ENCODE measurements around the gene PDE4D. TPM values are rescaled to one million over a fixed set of nuclear protein-coding genes. Genes with fewer than 3 reads are reported as not detected.
"Not testable (repeated sequence)": the region's sequence is repeated elsewhere in the genome, so short reads cannot be mapped to it uniquely, and the experiment has no call there.

The PDE4D gene
- total RNA-seq, 1 donor from 2014 or later, result 81.0 TPM

GRCh38 chr5:59588922-59589321, 304.6 kb downstream of the PDE4D start:
- intact Hi-C loops (cut with micrococcal nuclease), result no loop called here

GRCh38 chr5:59587489-59588337, 305.8 kb downstream of the PDE4D start:
- intact Hi-C loops (cut with micrococcal nuclease), result no loop called here

GRCh38 chr5:59586841-59587240, 306.7 kb downstream of the PDE4D start:
- intact Hi-C loops (cut with micrococcal nuclease), result no loop called here

- intact Hi-C loops (cut with micrococcal nuclease), result loop anchor here (5.0 kb wide), 1 partner anchor 32 kb away; no protein-coding TSS in a partner anchor
Observed at GRCh38 chr5:59584858-59585846, 308.4 kb downstream of the PDE4D start.

GRCh38 chr5:59583810-59584562, 309.5 kb downstream of the PDE4D start:
- intact Hi-C loops (cut with micrococcal nuclease), result loop anchor here (5.0 kb wide), 1 partner anchor 33 kb away; no protein-coding TSS in a partner anchor

GRCh38 chr5:59583151-59583809, 310.2 kb downstream of the PDE4D start:
- intact Hi-C loops (cut with micrococcal nuclease), result loop anchor here (5.0 kb wide), 1 partner anchor 34 kb away; no protein-coding TSS in a partner anchor

- intact Hi-C loops (cut with micrococcal nuclease), result loop anchor here (5.0 kb wide), 1 partner anchor 35 kb away; no protein-coding TSS in a partner anchor
Observed at GRCh38 chr5:59582746-59583145, 310.8 kb downstream of the PDE4D start.

GRCh38 chr5:59579824-59580167, 313.7 kb downstream of the PDE4D start:
- intact Hi-C loops (cut with micrococcal nuclease), result loop anchor here (5.0 kb wide), 1 partner anchor 38 kb away; no protein-coding TSS in a partner anchor

GRCh38 chr5:59579101-59579823, 314.3 kb downstream of the PDE4D start:
- intact Hi-C loops (cut with micrococcal nuclease), result no loop called here

- intact Hi-C loops (cut with micrococcal nuclease), result no loop called here
Observed at GRCh38 chr5:59577485-59577884, 316.0 kb downstream of the PDE4D start.

GRCh38 chr5:59575648-59576445, 317.7 kb downstream of the PDE4D start:
- intact Hi-C loops (cut with micrococcal nuclease), result no loop called here

- intact Hi-C loops (cut with micrococcal nuclease), result not testable (repeated sequence)
Observed at GRCh38 chr5:59573509-59573908, 320.0 kb downstream of the PDE4D start.

GRCh38 chr5:59571067-59571466, 322.5 kb downstream of the PDE4D start:
- intact Hi-C loops (cut with micrococcal nuclease), result no loop called here

GRCh38 chr5:59569608-59570334, 323.8 kb downstream of the PDE4D start:
- intact Hi-C loops (cut with micrococcal nuclease), result no loop called here

GRCh38 chr5:59569158-59569557, 324.4 kb downstream of the PDE4D start:
- intact Hi-C loops (cut with micrococcal nuclease), result no loop called here

- intact Hi-C loops (cut with micrococcal nuclease), result no loop called here
Observed at GRCh38 chr5:59568161-59568560, 325.4 kb downstream of the PDE4D start.

GRCh38 chr5:59565551-59565950, 328.0 kb downstream of the PDE4D start:
- intact Hi-C loops (cut with micrococcal nuclease), result no loop called here

GRCh38 chr5:59564895-59565294, 328.6 kb downstream of the PDE4D start:
- intact Hi-C loops (cut with micrococcal nuclease), result no loop called here
